Measurements from ENCODE around the gene ZNF3. TPM values are rescaled to one million over a fixed set of nuclear protein-coding genes. Genes with fewer than 3 reads are reported as not detected.

ZNF3 gene
- total RNA-seq, 2 donors from 2014 or later = 32.8 to 39.9 TPM

- Mint-ChIP-seq H3K36me3 (ENCODE audit: low read depth) (peaks cover 89% of the 10 kb centered on the region), H3K9me3 (peaks cover 55% of the 10 kb centered on the region), H3K4me3 (no peak overlapping the region), H3K27me3 (ENCODE audit: insufficient read depth) (no peaks in the 10 kb centered on the region), H3K27ac (no peak overlapping the region), H3K4me1 (no peaks in the 10 kb centered on the region)
- TF ChIP-seq, protein P1, sequence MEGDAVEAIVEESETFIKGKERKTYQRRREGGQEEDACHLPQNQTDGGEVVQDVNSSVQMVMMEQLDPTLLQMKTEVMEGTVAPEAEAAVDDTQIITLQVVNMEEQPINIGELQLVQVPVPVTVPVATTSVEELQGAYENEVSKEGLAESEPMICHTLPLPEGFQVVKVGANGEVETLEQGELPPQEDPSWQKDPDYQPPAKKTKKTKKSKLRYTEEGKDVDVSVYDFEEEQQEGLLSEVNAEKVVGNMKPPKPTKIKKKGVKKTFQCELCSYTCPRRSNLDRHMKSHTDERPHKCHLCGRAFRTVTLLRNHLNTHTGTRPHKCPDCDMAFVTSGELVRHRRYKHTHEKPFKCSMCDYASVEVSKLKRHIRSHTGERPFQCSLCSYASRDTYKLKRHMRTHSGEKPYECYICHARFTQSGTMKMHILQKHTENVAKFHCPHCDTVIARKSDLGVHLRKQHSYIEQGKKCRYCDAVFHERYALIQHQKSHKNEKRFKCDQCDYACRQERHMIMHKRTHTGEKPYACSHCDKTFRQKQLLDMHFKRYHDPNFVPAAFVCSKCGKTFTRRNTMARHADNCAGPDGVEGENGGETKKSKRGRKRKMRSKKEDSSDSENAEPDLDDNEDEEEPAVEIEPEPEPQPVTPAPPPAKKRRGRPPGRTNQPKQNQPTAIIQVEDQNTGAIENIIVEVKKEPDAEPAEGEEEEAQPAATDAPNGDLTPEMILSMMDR (conservative IDR thresholded peaks at IDR 0.05) = no peak
- peaks cover 30% of the 10 kb centered on the region for H3K9me3 ChIP-seq (ENCODE audit: control insufficient read depth, low read length)
- H3K4me3 ChIP-seq (ENCODE audit: low read length) = no peak overlapping the region
- H3K9ac ChIP-seq (ENCODE audit: extremely low read depth, low read length, poor library complexity, severe bottlenecking) = no peak overlapping the region
- DNase-seq = no peak
- H3K36me3 ChIP-seq (ENCODE audit: control insufficient read depth, insufficient read depth, low read length) = peaks cover 79% of the 10 kb centered on the region
- no peaks in the 10 kb centered on the region for H3K27me3 ChIP-seq (ENCODE audit: control insufficient read depth, insufficient read depth, low read length, poor library complexity, severe bottlenecking)
- 91 to 94% methylated on average over 7 of the region's 7 CpGs for WGBS, 2 experiments (ENCODE audit: insufficient coverage in 1 of 2, insufficient read length in 1 of 2)
- H3K27ac ChIP-seq (ENCODE audit: low read depth, low read length) = no peak overlapping the region
- no peaks in the 10 kb centered on the region for H3K4me1 ChIP-seq (ENCODE audit: control insufficient read depth, insufficient read depth, low read length)
Measured at GRCh38 chr7:100066953-100067352, 14.6 kb downstream of the ZNF3 start.

DNA sequence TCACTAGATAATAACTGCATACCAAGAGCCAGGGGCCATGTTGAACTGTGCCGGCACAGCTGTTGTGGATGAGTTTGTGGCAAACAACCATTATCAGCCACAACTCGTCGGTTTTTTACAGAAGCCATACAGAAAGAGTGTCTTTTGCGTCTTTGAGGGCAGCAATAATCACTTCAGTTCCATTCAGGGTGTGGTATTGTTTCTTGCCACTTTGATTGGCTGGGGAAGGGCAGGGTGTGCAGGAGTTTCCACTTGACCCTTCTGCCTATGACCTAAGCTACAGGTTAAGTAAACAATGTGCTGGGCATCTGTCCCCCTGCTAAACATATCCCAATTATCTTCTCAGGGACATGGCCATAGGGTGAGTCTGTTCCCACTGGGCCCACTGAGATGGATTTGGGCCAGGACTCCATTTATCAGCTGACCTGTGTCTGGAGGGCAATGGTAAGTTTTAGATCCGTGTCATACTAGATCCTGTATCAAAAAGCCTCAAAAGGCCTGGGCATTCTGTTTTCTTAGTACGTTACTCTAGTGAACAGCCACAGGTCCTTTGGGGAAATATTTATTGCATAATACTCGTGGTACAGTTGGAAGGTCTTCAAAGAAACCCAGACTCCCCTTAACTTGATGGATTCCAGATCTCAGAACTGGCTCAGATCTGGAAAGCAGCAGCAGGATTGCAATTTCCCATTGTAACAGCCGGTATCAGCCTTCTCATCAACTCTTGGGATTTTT lies 15.9 kb downstream of the ZNF3 start:
- peaks cover 89% of the 10 kb centered on the region for H3K36me3 Mint-ChIP-seq (ENCODE audit: low read depth)
- no peaks in the 10 kb centered on the region for H3K27me3 Mint-ChIP-seq (ENCODE audit: insufficient read depth)
- peaks cover 78% of the 10 kb centered on the region for H3K36me3 ChIP-seq (ENCODE audit: control insufficient read depth, insufficient read depth, low read length)
- peaks cover 42% of the 10 kb centered on the region for H3K9me3 Mint-ChIP-seq
- H3K27ac ChIP-seq (ENCODE audit: low read depth, low read length) = no peak overlapping the region
- no peaks in the 10 kb centered on the region for H3K4me1 Mint-ChIP-seq
- no peak overlapping the region for H3K9ac ChIP-seq (ENCODE audit: extremely low read depth, low read length, poor library complexity, severe bottlenecking)
- H3K4me3 ChIP-seq (ENCODE audit: low read length) = no peak overlapping the region
- WGBS, 2 experiments (ENCODE audit: insufficient coverage in 1 of 2, insufficient read length in 1 of 2) = 94 to 95% methylated on average over 7 to 8 of the region's 8 CpGs
- peaks cover 17% of the 10 kb centered on the region for H3K9me3 ChIP-seq (ENCODE audit: control insufficient read depth, low read length)
- no peaks in the 10 kb centered on the region for H3K4me1 ChIP-seq (ENCODE audit: control insufficient read depth, insufficient read depth, low read length)
- H3K27me3 ChIP-seq (ENCODE audit: control insufficient read depth, insufficient read depth, low read length, poor library complexity, severe bottlenecking) = no peaks in the 10 kb centered on the region
- no peak for DNase-seq
- TF ChIP-seq, protein P1 (conservative IDR thresholded peaks at IDR 0.05) = no peak
- no peak overlapping the region for H3K4me3 Mint-ChIP-seq
- H3K27ac Mint-ChIP-seq = no peak overlapping the region

- Histone ChIP-seq H3K9ac (ENCODE audit: extremely low read depth, low read length, poor library complexity, severe bottlenecking) (no peak overlapping the region), H3K27ac (ENCODE audit: low read depth, low read length) (no peak overlapping the region), H3K27me3 (ENCODE audit: control insufficient read depth, insufficient read depth, low read length, poor library complexity, severe bottlenecking) (no peaks in the 10 kb centered on the region), H3K4me3 (ENCODE audit: low read length) (no peak overlapping the region), H3K36me3 (ENCODE audit: control insufficient read depth, insufficient read depth, low read length) (peaks cover 73% of the 10 kb centered on the region), H3K9me3 (ENCODE audit: control insufficient read depth, low read length) (peaks cover 2% of the 10 kb centered on the region), H3K4me1 (ENCODE audit: control insufficient read depth, insufficient read depth, low read length) (no peaks in the 10 kb centered on the region)
- Mint-ChIP-seq H3K36me3 (ENCODE audit: low read depth) (peaks cover 86% of the 10 kb centered on the region), H3K27me3 (ENCODE audit: insufficient read depth) (no peaks in the 10 kb centered on the region), H3K4me3 (no peak overlapping the region), H3K27ac (no peak overlapping the region), H3K4me1 (no peaks in the 10 kb centered on the region), H3K9me3 (peaks cover 27% of the 10 kb centered on the region)
- DNase-seq = no peak
- 91 to 94% methylated on average over 6 to 9 of the region's 9 CpGs for WGBS, 2 experiments (ENCODE audit: insufficient coverage in 1 of 2, insufficient read length in 1 of 2)
- TF ChIP-seq, protein P1 (conservative IDR thresholded peaks at IDR 0.05) = no peak
Measured at GRCh38 chr7:100064162-100064561, 17.4 kb downstream of the ZNF3 start.

Measured in endodermal cell (in vitro differentiated cells).